NCI-H1694 (cell line): Measurements from ENCODE around the gene CAP2.
"Not testable (repeated sequence)": the region's sequence is repeated elsewhere in the genome, so short reads cannot be mapped to it uniquely, and the experiment has no call there.

Source experiments
- DNase-seq: peaks from one replicate; lab custom pipeline; 2025; lab: John Stamatoyannopoulos, UW

CAP2 gene

GRCh38 chr6:17580518-17581048 lies 187.2 kb downstream of the CAP2 start:
- no peak for DNase-seq

- not testable (repeated sequence) for DNase-seq
Measured at GRCh38 chr6:17581282-17581681, 187.9 kb downstream of the CAP2 start.

GRCh38 chr6:17583811-17584210 lies 190.4 kb downstream of the CAP2 start:
- DNase-seq = no peak

GRCh38 chr6:17584241-17584803 lies 190.9 kb downstream of the CAP2 start:
- DNase-seq = peak; percentile 61

- no peak for DNase-seq
Measured at GRCh38 chr6:17585766-17586490, 192.5 kb downstream of the CAP2 start.

- not testable (repeated sequence) for DNase-seq
Measured at GRCh38 chr6:17586623-17587022, 193.2 kb downstream of the CAP2 start.

GRCh38 chr6:17588011-17588410 lies 194.6 kb downstream of the CAP2 start:
- DNase-seq = no peak

- DNase-seq = no peak
Measured at GRCh38 chr6:17589406-17590096, 196.2 kb downstream of the CAP2 start.

- no peak for DNase-seq
Measured at GRCh38 chr6:17591287-17591686, 197.9 kb downstream of the CAP2 start.

- DNase-seq = no peak
Measured at GRCh38 chr6:17593246-17593645, 199.9 kb downstream of the CAP2 start.

- no peak for DNase-seq
Measured at GRCh38 chr6:17596085-17596484, 202.7 kb downstream of the CAP2 start.

- DNase-seq = peak; percentile 73
Measured at GRCh38 chr6:17599877-17600526, 206.6 kb downstream of the CAP2 start, which contains the start of gene FAM8A1. TSS of gene FAM8A1 (plus strand) at chr6:17600302. CDS start at chr6:17600410, 108 bp downstream.

GRCh38 chr6:17600527-17601385 lies 207.4 kb downstream of the CAP2 start:
- no peak for DNase-seq

GRCh38 chr6:17601386-17601703 lies 207.9 kb downstream of the CAP2 start:
- no peak for DNase-seq

GRCh38 chr6:17602888-17603287 lies 209.5 kb downstream of the CAP2 start:
- DNase-seq = no peak

GRCh38 chr6:17606606-17607005 lies 213.2 kb downstream of the CAP2 start:
- no peak for DNase-seq
